H9 (cell line): ENCODE measurements around the gene CHST15. TPM values are rescaled to one million over a fixed set of nuclear protein-coding genes. Genes with fewer than 3 reads are reported as not detected.
A peak's percentile ranks its signal among the peaks of the same experiment; 100 is the strongest.

Source experiments
- DNase-seq: peaks from one replicate; pipeline ENCODE4 v3.0.0-alpha.2; 2017
- H2AFZ ChIP-seq: one replicate; pipeline ENCODE4 v1.6.1; 2013; ENCODE audit warnings: mild to moderate bottlenecking, low read length, control low read depth, moderate library complexity
- H2AK5ac ChIP-seq: 2 replicates; pipeline ENCODE4 v1.6.1; 2013; ENCODE audit warnings: low read length, control low read depth, mixed read lengths; ENCODE audit not compliant: insufficient read length
- H2BK120ac ChIP-seq: one replicate; pipeline ENCODE4 v1.6.1; 2013; ENCODE audit warnings: low read depth, mild to moderate bottlenecking, low read length, control low read depth, inconsistent platforms; ENCODE audit not compliant: poor library complexity, severe bottlenecking
- H2BK12ac ChIP-seq: 2 replicates; pipeline ENCODE4 v1.6.1; 2013; ENCODE audit warnings: low read length, control low read depth, mixed read lengths, low read depth; ENCODE audit not compliant: insufficient read length
- H2BK15ac ChIP-seq: 2 replicates; pipeline ENCODE4 v1.6.1; 2013; ENCODE audit warnings: low read depth, low read length, control low read depth
- H2BK20ac ChIP-seq: one replicate; pipeline ENCODE4 v1.6.1; 2013; ENCODE audit warnings: low read depth, mild to moderate bottlenecking, low read length, control low read depth, inconsistent platforms; ENCODE audit not compliant: poor library complexity, severe bottlenecking
- H2BK5ac ChIP-seq: 2 replicates; pipeline ENCODE4 v1.6.1; 2013; ENCODE audit warnings: low read length, control low read depth, mixed read lengths; ENCODE audit not compliant: insufficient read length
- H3K14ac ChIP-seq: 2 replicates; pipeline ENCODE4 v1.6.1; 2013; ENCODE audit warnings: low read length, control low read depth; ENCODE audit not compliant: insufficient read depth
- H3K18ac ChIP-seq: 2 replicates; pipeline ENCODE4 v1.6.1; 2013; ENCODE audit warnings: low read depth, mild to moderate bottlenecking, mixed read lengths, low read length, control low read depth; ENCODE audit not compliant: insufficient read length
- H3K23ac ChIP-seq: 2 replicates; pipeline ENCODE4 v1.6.1; 2013; ENCODE audit warnings: low read length, control low read depth, mixed read lengths, low read depth; ENCODE audit not compliant: insufficient read length
- H3K23me2 ChIP-seq: 2 replicates; pipeline ENCODE4 v1.6.1; 2013; ENCODE audit warnings: low read depth, mild to moderate bottlenecking, mixed read lengths, low read length, control low read depth; ENCODE audit not compliant: insufficient read length, poor library complexity, severe bottlenecking
- H3K27ac ChIP-seq: 2 replicates; pipeline ENCODE4 v1.5.1; 2013; ENCODE audit warnings: low read length, control low read depth, mixed read lengths, low read depth; ENCODE audit not compliant: insufficient read length
- H3K27me3 ChIP-seq: 2 replicates; pipeline ENCODE4 v1.6.1; 2013; ENCODE audit warnings: low read length, control low read depth, inconsistent platforms; ENCODE audit not compliant: insufficient read depth
- H3K4ac ChIP-seq: 2 replicates; pipeline ENCODE4 v1.6.1; 2013; ENCODE audit warnings: low read depth, mild to moderate bottlenecking, control low read depth, inconsistent platforms, low read length, moderate library complexity
- H3K4me1 ChIP-seq: 2 replicates; pipeline ENCODE4 v1.6.1; 2013; ENCODE audit warnings: low read length, control low read depth, inconsistent platforms; ENCODE audit not compliant: insufficient read depth
- H3K4me2 ChIP-seq: 2 replicates; pipeline ENCODE4 v1.6.1; 2013; ENCODE audit warnings: low read length, control low read depth, mixed read lengths; ENCODE audit not compliant: insufficient read length, insufficient read depth
- H3K56ac ChIP-seq: 2 replicates; pipeline ENCODE4 v1.6.1; 2013; ENCODE audit warnings: low read depth, mild to moderate bottlenecking, mixed read lengths, low read length, control low read depth; ENCODE audit not compliant: insufficient read length
- H3K79me1 ChIP-seq: 2 replicates; pipeline ENCODE4 v1.6.1; 2013; ENCODE audit warnings: low read depth, mild to moderate bottlenecking, moderate library complexity, low read length, control low read depth, inconsistent platforms; ENCODE audit not compliant: insufficient read depth, poor library complexity, severe bottlenecking
- H3K79me2 ChIP-seq: 2 replicates; pipeline ENCODE4 v1.6.1; 2013; ENCODE audit warnings: low read length, control low read depth, inconsistent platforms; ENCODE audit not compliant: insufficient read depth
- H3K9ac ChIP-seq: 2 replicates; pipeline ENCODE4 v1.6.1; 2013; ENCODE audit warnings: low read length, control low read depth, mixed read lengths; ENCODE audit not compliant: insufficient read length; ENCODE audit errors: extremely low read depth
- H3K9me3 ChIP-seq: one replicate; pipeline ENCODE4 v1.6.1; 2013; ENCODE audit warnings: low read depth, low read length, inconsistent platforms; ENCODE audit not compliant: control insufficient read depth
- H3T11ph ChIP-seq: one replicate; pipeline ENCODE4 v1.6.1; 2013; ENCODE audit warnings: mild to moderate bottlenecking, low read length, control low read depth, inconsistent platforms
- H4K20me1 ChIP-seq: one replicate; pipeline ENCODE4 v1.6.1; 2013; ENCODE audit not compliant: control insufficient read depth, insufficient read length, insufficient read depth
- H4K5ac ChIP-seq: 2 replicates; pipeline ENCODE4 v1.6.1; 2013; ENCODE audit warnings: low read depth, mild to moderate bottlenecking, mixed read lengths, low read length, control low read depth; ENCODE audit not compliant: insufficient read length
- H4K8ac ChIP-seq: replicated peaks from 2 replicates; pipeline ENCODE4 v1.6.1; 2013; ENCODE audit warnings: low read length, control low read depth, mixed read lengths, low read depth; ENCODE audit not compliant: insufficient read length
- H4K91ac ChIP-seq: 2 replicates; pipeline ENCODE4 v1.6.1; 2013; ENCODE audit warnings: low read depth, mild to moderate bottlenecking, moderate library complexity, mixed read lengths, low read length, control low read depth; ENCODE audit not compliant: insufficient read length
- H3K27ac Mint-ChIP-seq, 3 experiments: 2 replicates in 2 of 3; 3 replicates in 1 of 3; pipeline ENCODE4 v1.8.0; 2020 to 2021; ENCODE audit warnings: mixed read lengths in 3 of 3, mild to moderate bottlenecking in 1 of 3, moderate library complexity in 1 of 3
- H3K27me3 Mint-ChIP-seq: 2 replicates; pipeline ENCODE4 v1.8.0; 2021; ENCODE audit warnings: low read depth, mild to moderate bottlenecking, moderate library complexity, mixed read lengths
- H3K36me3 Mint-ChIP-seq, 3 experiments: 2 replicates in 2 of 3; 3 replicates in 1 of 3; pipeline ENCODE4 v1.8.0; 2020 to 2021; ENCODE audit warnings: low read depth in 3 of 3, mixed read lengths in 3 of 3; ENCODE audit not compliant: insufficient read depth in 1 of 3
- H3K4me1 Mint-ChIP-seq, 2 experiments: 2 replicates each; pipeline ENCODE4 v1.8.0; 2020; ENCODE audit warnings: mixed read lengths in 2 of 2
- H3K4me3 Mint-ChIP-seq, 2 experiments: 2 replicates in 1 of 2; 3 replicates in 1 of 2; pipeline ENCODE4 v1.8.0; 2020 to 2021; ENCODE audit warnings: mild to moderate bottlenecking in 2 of 2, mixed read lengths in 2 of 2, moderate library complexity in 1 of 2
- H3K9me3 Mint-ChIP-seq, 2 experiments: 2 replicates in 1 of 2; 3 replicates in 1 of 2; pipeline ENCODE4 v1.8.0; 2020; ENCODE audit warnings: mild to moderate bottlenecking in 2 of 2, mixed read lengths in 2 of 2, moderate library complexity in 1 of 2
- CTCF ChIP-seq: fragments of 200-600 bp; sonication (generic); conservative IDR thresholded peaks from 3 replicates; pipeline ENCODE4 v1.8.0; 2021; ENCODE audit warnings: antibody characterized with exemption, mild to moderate bottlenecking
- WGBS: extraction: QIAGEN DNeasy Blood & Tissue Kit; methylation state at CpG from one replicate; pipeline ENCODE4 v1.1.7; 2013; ENCODE audit warnings: missing lambda C conversion rate, low lambda C conversion rate, mixed read lengths; ENCODE audit not compliant: insufficient read length; ENCODE audit errors: extremely low coverage; 5-methylcytosine and 5-hydroxymethylcytosine counted together
- total RNA-seq: library from RNA; stranded (reverse); gene quantifications from 2 replicates; pipeline ENCODE4 v1.2.1, GENCODE V29; 2021

Gene CHST15
- total RNA-seq, 1 experiment from 2014 or later, result 8.7 TPM

GRCh38 chr10:124012066-124012465 is 81.3 kb downstream of the CHST15 start:
- H2AK5ac ChIP-seq, result no peak overlapping the region
- WGBS, result no CpG with 5 or more reads among the region's 5 CpGs

More at GRCh38 chr10:124012066-124012465, 81.3 kb downstream of the CHST15 start:
- Histone ChIP-seq H3K23ac (no peak overlapping the region), H3K27ac (no peak overlapping the region), H2BK120ac (no peak overlapping the region), H2BK12ac (no peak overlapping the region), H3K23me2 (no peaks in the 10 kb centered on the region), H4K91ac (no peak overlapping the region), H3K79me2 (no peaks in the 10 kb centered on the region), H3K56ac (no peak overlapping the region), H3T11ph (no peak overlapping the region), H4K20me1 (no peaks in the 10 kb centered on the region), H3K18ac (no peak overlapping the region), H3K9me3 (no peaks in the 10 kb centered on the region), H4K5ac (peak overlapping the region; percentile 46), H3K79me1 (no peaks in the 10 kb centered on the region), H3K4ac (no peak overlapping the region), H3K14ac (no peak overlapping the region), H4K8ac (no peak overlapping the region), H3K4me2 (no peak overlapping the region), H2AFZ (no peak overlapping the region), H3K27me3 (no peaks in the 10 kb centered on the region), H2BK20ac (no peak overlapping the region), H3K9ac (no peak overlapping the region), H2BK5ac (no peak overlapping the region), H2BK15ac (no peak overlapping the region), H3K4me1 (no peaks in the 10 kb centered on the region)
- H3K4me3 Mint-ChIP-seq, result no peak overlapping the region
- peak overlapping the region in 1 of 3 experiments; percentile 75; a peak in 1 of 7 replicates for H3K27ac Mint-ChIP-seq
- no peak for TF ChIP-seq CTCF
- DNase-seq, result no peak
- peaks cover 9 to 15% of the 10 kb centered on the region in 2 experiments; a peak in 4 of 5 replicates for H3K9me3 Mint-ChIP-seq
- peaks cover 2% of the 10 kb centered on the region for H3K27me3 Mint-ChIP-seq
- H3K36me3 Mint-ChIP-seq, result peaks cover 30 to 39% (median 30%) of the 10 kb centered on the region in 3 experiments
- H3K4me1 Mint-ChIP-seq, result peaks cover 24 to 36% of the 10 kb centered on the region in 2 experiments
